Right lobe of liver (tissue), 4 donors: ENCODE results near the gene NGFR.

ENCODE experiments used
- CTCF ChIP-seq, 4 donors: fragments of 200-600 bp in 3 of 4; fragments of 450-650 bp in 1 of 4; IDR thresholded peaks; one replicate each; pipeline versions ENCODE4 v1.5.1 to v1.8.0; 2016 to 2022; ENCODE audit warnings: antibody characterized with exemption in 4 of 4, mild to moderate bottlenecking in 2 of 4
- POLR2A ChIP-seq: fragments of 450-650 bp; IDR thresholded peaks from one replicate; pipeline ENCODE4 v1.6.1; 2017; ENCODE audit warnings: antibody characterized with exemption, mild to moderate bottlenecking
- donor health status: DM: no; HTN: no; CAD: no.
- donor health status: DM: no; HTN: no; CAD: no.
- donor health status: DM: no; HTN: yes; CAD: no.

- TF ChIP-seq POLR2A (no peak), CTCF (IDR thresholded peaks at IDR 0.05) (no peak)
These were observed 21.0 kb upstream of the NGFR start for GRCh38 chr17:49473900-49474751.
